Posterior vena cava (tissue), 2 donors: ENCODE data around the gene FBXO42. TPM values are rescaled to one million over a fixed set of nuclear protein-coding genes. Genes with fewer than 3 reads are reported as not detected.

ENCODE experiments used
- DNase-seq: peaks from one replicate; pipeline ENCODE4 v3.0.0-alpha.2; 2020; ENCODE audit warnings: low spot score
- intact Hi-C, 2 donors: fragments of 100-400 bp; cut with DNase I; formaldehyde crosslinking; loops; one replicate each; pipeline versions ENCODE4 v1.14.1 to v1.14.2; 2022 to 2023
- total RNA-seq, 2 donors: library from RNA; stranded (reverse); fragmentation: NEBNext Ultra II Directional; extraction: Animal tissue kit (Norgen Biotek cat#: 25700); gene quantifications; one replicate each; pipeline ENCODE4 v1.2.1, GENCODE V29; 2021
- donor health status: DM: yes; HTN: yes; CAD: no.
- donor health status: DM: yes; HTN: yes; CAD: no.

Gene FBXO42
- total RNA-seq, 2 donors from 2014 or later, result 17.8 to 20.8 TPM

- no peak for DNase-seq
- intact Hi-C loops, result loop anchor here in 1 of 2 donors (10.0 kb wide), 1 partner anchor 151 kb away; the partner anchor contains the start of gene FBXO42
Measured at GRCh38 chr1:16204216-16204615, 148.1 kb downstream of the FBXO42 start.

- intact Hi-C loops, result loop anchor here in 1 of 2 donors (10.0 kb wide), 1 partner anchor 151 kb away; the partner anchor contains the start of gene FBXO42
- DNase-seq, result no peak
Measured at GRCh38 chr1:16203550-16203949, 148.7 kb downstream of the FBXO42 start.

GRCh38 chr1:16202281-16203210 lies 149.7 kb downstream of the FBXO42 start:
- intact Hi-C loops, result loop anchor here in 1 of 2 donors (10.0 kb wide), 1 partner anchor 152 kb away; the partner anchor contains the start of gene FBXO42
- no peak for DNase-seq

- intact Hi-C loops, result loop anchor here in 1 of 2 donors (10.0 kb wide), 1 partner anchor 155 kb away; the partner anchor contains the start of gene FBXO42
- DNase-seq, result no peak
Measured at GRCh38 chr1:16199700-16200099, 152.6 kb downstream of the FBXO42 start.

- no peak for DNase-seq
- intact Hi-C loops, result no loop called here
Measured at GRCh38 chr1:16199157-16199501, 153.2 kb downstream of the FBXO42 start.

- intact Hi-C loops, result no loop called here
- DNase-seq, result no peak
Measured at GRCh38 chr1:16198444-16199156, 153.7 kb downstream of the FBXO42 start.

- no peak for DNase-seq
- intact Hi-C loops, result no loop called here
Measured at GRCh38 chr1:16196874-16197273, 155.4 kb downstream of the FBXO42 start.

Other genes with a start within 250 kb of the FBXO42 start
- gene EPHA2, start 196.4 kb downstream of the FBXO42 start, total RNA-seq, result 10 to 100 TPM in 1 of 2 donors, 1 to 10 TPM in 1; 7.8 to 15.4 TPM
- gene ARHGEF19, start 139.8 kb downstream of the FBXO42 start, total RNA-seq, result 1 to 10 TPM; 4.7 to 5.5 TPM
- 1 to 10 TPM; 4.1 to 5.2 TPM for gene CPLANE2, start 115.3 kb downstream of the FBXO42 start, total RNA-seq
- 100 to 1,000 TPM; 115 to 167 TPM for gene SZRD1, start 14.8 kb upstream of the FBXO42 start, total RNA-seq
- gene SPATA21, start 84.9 kb upstream of the FBXO42 start, total RNA-seq, result not detected
- 10 to 100 TPM; 30.5 to 42.9 TPM for gene NECAP2, start 88.2 kb upstream of the FBXO42 start, total RNA-seq
- gene RNU1-1, start 161.8 kb upstream of the FBXO42 start, total RNA-seq, result over 10,000 TPM; 12,584 to 18,986 TPM